ENCODE data around the gene INTS6. TPM values are rescaled to one million over a fixed set of nuclear protein-coding genes. Genes with fewer than 3 reads are reported as not detected.

Gene INTS6, protein sequence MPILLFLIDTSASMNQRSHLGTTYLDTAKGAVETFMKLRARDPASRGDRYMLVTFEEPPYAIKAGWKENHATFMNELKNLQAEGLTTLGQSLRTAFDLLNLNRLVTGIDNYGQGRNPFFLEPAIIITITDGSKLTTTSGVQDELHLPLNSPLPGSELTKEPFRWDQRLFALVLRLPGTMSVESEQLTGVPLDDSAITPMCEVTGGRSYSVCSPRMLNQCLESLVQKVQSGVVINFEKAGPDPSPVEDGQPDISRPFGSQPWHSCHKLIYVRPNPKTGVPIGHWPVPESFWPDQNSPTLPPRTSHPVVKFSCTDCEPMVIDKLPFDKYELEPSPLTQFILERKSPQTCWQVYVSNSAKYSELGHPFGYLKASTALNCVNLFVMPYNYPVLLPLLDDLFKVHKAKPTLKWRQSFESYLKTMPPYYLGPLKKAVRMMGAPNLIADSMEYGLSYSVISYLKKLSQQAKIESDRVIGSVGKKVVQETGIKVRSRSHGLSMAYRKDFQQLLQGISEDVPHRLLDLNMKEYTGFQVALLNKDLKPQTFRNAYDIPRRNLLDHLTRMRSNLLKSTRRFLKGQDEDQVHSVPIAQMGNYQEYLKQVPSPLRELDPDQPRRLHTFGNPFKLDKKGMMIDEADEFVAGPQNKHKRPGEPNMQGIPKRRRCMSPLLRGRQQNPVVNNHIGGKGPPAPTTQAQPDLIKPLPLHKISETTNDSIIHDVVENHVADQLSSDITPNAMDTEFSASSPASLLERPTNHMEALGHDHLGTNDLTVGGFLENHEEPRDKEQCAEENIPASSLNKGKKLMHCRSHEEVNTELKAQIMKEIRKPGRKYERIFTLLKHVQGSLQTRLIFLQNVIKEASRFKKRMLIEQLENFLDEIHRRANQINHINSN
- total RNA-seq: 10 to 100 TPM; 27.0 to 29.1 TPM
- long read RNA-seq, donor 1, transcript INTS6-201 (18 exons, 3,662 nt): major isoform, 5 of 14 reads
- long read RNA-seq, donor 1, partial matches to known transcripts: 3 of 14 reads
- long read RNA-seq, donor 1, other reads (novel, unspliced or antisense): 6 of 14 reads
- long read RNA-seq, donor 2, full-length matches to known transcripts: 1 of 2 reads
- long read RNA-seq, donor 2, partial matches to known transcripts: 1 of 2 reads
- long read RNA-seq, donor 2, other reads (novel, unspliced or antisense): 0 of 2 reads

DNA sequence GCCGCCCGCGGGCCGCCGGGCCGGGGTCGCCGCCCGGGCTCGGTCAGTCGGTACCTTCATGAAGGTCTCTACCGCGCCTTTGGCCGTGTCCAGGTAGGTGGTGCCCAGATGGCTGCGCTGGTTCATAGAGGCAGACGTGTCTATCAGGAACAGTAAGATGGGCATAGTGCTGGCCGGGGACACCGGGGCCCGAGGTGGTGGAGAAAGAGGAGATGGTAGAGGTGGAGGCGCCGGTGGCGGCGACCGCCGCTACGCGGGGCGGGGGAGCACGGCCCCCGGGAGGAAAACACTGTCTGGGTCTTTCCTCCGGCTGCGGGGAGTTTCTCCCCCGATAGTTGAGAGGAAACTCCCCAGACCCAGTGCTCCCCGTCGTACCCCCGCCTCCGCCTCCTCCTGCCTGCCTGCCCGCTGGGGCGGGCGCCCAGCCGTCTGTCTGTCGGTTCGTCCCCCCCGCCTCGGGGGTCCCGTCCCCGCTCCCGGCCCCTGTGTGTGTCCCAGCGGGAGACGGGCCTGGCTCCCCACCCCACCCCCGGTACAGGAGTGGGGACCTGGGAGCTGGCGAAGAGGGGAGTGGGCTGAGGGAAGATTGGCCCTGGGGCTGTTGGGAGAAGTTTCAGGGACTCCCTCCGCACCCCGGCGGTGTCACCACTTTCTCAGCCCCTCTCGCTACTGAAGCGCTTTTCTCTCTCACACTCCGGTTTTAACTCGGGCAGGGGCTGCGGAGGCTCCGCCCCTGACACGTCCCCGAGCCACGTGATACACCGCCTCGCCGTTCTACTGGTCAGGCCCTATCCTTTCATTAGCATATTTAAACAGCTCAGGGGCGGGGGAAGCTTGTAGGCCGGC lies at the start of gene INTS6:
Gene INTS6, minus strand, starts transcription at position 676 of the 846 bp plus-strand sequence. Its CDS starts 511 bp downstream, at position 165.
- intact Hi-C loops (cut with DNase I): loop anchor here in 1 of 2 donors (5.0 kb wide), 1 partner anchor 130 kb away; the partner anchor contains the start of gene WDFY2

DNA sequence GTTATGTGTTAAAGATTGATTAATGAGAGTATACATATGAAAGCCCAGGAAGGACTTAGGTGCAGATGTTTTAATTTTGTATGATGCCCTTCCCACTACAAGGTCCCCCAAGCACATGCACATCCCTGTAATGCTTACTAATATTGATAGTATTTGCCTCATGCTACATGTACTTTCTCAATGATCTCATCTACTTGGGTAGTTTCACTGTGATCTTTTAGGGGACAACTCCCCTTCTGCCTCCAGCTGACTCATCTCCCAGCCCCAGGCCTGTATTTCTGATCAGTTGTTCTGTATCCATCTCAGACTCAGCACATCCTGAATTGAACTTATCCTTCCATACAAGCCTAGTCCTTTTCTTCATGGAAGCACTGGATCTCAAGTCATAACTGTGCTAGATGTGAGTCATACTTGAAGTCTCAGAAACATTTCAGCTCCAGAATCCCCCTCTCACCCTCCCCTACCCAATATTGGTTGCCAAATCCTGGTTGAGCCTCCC lies 49.4 kb upstream of the INTS6 start:
- intact Hi-C loops (cut with DNase I): no loop called here
- no peak for DNase-seq (ENCODE audit: low spot score)

More for the DNA sequence above, at the start of gene INTS6:
- peak; percentile 100 for DNase-seq (ENCODE audit: low spot score)

DNA sequence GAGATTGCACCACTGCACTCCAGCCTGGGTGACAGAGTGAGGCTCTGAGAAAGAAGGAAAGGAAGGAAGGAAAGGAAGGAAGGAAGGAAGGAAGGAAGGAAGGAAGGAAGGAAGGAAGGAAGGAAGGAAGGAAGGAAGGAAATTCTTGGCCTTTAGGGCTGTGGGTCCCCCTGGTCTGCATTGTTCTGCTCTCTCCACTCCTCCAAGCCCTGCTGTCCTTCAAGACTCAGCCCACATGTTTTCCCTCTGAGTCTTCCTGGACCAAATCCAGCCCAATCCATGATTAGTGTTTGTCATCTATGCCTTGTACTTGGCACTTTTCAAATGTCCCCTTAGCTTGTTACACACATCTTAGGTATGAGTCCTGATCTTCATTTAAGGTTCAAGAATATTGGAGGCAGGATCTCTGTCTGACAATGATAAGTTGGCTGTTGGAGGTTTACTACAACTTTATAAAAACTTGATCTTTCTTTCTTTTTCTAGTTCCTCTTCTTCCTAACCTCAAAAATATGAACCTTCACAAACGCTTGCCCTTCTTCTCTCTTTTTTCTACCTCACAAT lies 48.8 kb upstream of the INTS6 start:
- DNase-seq (ENCODE audit: low spot score): no peak
- intact Hi-C loops (cut with DNase I): no loop called here

DNA sequence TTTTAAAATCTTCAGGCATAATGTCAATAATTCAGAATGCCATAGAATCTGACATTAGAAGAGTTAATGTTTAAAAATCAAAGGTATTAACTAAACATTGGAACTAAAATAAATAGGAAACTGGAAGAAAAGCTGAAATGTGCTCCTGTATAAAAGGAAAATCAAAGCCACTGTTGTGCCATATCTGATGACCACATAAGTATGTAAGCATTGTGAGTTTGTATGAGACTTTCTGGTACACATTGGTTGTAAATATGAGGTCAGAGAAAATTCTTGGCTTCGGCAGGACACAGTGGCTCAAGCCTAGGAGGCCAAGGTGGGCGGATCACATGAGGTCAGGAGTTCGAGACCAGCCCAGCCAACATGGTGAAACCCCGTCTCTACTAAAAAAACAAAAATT lies 48.3 kb upstream of the INTS6 start:
- intact Hi-C loops (cut with DNase I): no loop called here
- DNase-seq (ENCODE audit: low spot score): no peak

DNA sequence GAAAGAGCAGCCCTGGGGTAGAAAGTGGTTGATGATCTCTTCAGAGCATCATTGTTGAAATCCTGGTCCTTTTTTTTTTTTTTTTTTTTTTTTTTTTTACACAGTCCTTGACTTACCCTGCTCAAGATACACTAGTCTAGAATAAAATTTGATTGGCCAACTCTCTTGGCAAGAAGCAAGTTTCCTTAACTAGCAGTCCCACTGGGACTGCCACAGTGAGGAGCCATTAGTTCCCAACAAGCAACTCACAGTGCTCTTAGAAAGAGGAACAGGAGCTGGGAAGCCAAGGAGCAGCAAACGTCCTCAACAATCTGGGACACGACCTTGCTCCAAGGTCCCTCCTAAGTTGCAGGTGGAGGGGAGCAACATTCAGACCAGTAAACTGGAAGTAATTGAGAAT lies 47.9 kb upstream of the INTS6 start:
- intact Hi-C loops (cut with DNase I): no loop called here
- no peak for DNase-seq (ENCODE audit: low spot score)

DNA sequence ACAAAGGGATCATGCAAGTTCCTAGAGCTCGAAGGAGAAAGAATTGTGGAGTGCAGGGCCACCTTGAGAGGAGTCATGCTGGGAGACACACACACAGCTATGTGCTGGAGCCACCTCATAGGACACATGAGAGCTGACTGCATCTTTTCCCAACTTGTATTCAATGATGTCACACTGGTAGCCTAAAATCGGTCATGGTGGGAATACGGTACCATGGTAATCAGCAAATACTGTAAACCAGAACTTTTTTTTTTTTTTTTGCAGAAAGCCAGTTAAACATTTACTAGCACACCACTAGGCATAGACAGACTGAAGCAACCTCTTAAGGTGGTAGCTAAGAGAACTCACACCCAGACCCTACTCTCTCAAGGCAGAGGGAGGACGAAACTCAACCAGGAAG lies 47.0 kb upstream of the INTS6 start:
- DNase-seq (ENCODE audit: low spot score): no peak
- intact Hi-C loops (cut with DNase I): no loop called here

DNA sequence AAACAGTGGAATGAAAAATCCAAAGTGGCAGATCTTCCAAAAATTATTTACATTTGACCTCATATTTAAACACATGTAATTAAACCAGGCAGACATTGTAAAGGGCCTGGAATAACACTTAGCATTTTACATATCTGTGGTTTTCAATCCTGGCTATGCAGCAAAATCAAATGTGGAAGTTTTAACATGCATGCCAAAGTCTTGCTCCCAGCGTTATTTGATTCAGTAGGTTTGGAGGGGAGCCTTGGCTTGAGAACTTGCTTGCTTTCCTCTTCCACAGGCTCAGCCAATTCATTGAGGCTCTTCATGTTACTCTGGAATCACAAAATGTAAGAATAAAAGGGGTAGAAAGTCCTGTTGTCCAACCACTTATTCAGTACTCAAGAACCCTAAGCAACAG lies 42.5 kb upstream of the INTS6 start:
- no peak for DNase-seq (ENCODE audit: low spot score)
- intact Hi-C loops (cut with DNase I): no loop called here

DNA sequence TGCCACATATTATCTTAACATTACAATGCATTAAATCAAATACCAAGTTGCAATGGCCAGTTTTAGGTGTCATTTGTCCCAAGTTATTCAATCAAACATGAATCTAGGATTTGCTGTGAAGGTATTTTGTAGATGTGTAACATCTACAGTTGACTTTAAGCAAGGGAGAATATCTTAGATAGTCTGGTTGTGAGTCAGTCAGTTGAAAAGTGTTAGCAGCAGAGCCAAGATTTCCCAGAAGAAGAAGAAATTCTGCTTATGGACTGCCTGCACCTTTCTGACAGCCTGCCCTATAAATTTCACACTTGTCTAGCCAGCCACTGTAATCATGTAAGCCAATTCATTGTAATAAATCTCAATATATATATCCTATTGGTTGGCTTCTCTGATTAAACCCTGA lies 41.3 kb upstream of the INTS6 start:
- intact Hi-C loops (cut with DNase I): no loop called here
- no peak for DNase-seq (ENCODE audit: low spot score)

DNA sequence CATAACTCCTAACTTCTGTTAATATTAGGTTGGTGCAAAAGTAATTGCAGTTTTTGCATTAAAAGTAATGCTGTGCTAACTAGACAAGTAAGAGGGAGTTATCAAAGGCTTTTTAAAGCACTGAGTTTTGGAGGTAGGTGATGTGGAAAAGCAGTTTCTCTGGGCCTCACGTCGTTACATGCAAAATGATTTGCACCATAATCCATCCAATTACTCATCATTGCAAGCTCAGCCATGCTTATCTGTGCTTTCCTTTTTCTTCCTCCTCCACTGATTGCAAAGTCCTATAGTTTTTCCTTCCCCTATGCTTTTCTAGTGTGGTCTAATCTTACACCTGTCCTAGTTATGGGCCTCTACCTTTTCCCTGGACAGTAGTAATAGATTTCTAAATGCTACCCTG lies 35.4 kb upstream of the INTS6 start:
- intact Hi-C loops (cut with DNase I): no loop called here

DNA sequence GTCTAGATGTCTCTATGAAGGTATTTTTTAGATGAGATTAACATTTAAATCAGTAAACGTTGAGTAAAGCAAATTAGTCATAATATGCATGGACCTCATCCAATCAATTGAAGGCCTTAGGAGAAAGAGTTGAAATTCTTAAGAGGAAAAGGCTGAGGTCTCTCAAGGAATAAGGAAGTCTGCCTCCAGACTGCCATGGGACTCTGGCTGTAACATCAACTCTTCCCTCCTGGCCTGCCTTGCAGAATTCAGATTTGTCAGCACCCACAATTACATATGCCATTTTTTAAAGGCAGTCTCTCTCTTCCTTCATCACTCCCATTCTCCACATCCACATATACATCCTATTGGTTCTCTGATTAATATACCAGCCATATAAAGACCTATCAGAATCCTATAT lies 28.8 kb upstream of the INTS6 start:
- intact Hi-C loops (cut with DNase I): no loop called here
- DNase-seq (ENCODE audit: low spot score): no peak

More for the DNA sequence above, 35.4 kb upstream of the INTS6 start:
- no peak for DNase-seq (ENCODE audit: low spot score)

DNA sequence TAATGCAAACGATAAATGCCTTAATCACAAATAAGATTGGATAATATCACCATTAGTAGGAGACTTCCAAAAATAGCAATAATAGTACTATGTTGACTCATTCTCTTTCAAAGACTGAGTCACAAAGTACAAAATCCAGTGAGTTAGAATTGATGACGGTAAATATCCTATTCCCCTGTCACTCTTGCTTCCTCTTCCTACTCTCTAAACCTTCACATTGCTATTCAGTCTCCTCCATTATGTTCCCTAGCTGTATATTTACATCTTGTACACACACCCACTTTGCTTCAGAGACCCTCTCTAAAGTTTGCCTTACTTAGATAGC lies 26.3 kb upstream of the INTS6 start:
- intact Hi-C loops (cut with DNase I): no loop called here
- DNase-seq (ENCODE audit: low spot score): no peak

DNA sequence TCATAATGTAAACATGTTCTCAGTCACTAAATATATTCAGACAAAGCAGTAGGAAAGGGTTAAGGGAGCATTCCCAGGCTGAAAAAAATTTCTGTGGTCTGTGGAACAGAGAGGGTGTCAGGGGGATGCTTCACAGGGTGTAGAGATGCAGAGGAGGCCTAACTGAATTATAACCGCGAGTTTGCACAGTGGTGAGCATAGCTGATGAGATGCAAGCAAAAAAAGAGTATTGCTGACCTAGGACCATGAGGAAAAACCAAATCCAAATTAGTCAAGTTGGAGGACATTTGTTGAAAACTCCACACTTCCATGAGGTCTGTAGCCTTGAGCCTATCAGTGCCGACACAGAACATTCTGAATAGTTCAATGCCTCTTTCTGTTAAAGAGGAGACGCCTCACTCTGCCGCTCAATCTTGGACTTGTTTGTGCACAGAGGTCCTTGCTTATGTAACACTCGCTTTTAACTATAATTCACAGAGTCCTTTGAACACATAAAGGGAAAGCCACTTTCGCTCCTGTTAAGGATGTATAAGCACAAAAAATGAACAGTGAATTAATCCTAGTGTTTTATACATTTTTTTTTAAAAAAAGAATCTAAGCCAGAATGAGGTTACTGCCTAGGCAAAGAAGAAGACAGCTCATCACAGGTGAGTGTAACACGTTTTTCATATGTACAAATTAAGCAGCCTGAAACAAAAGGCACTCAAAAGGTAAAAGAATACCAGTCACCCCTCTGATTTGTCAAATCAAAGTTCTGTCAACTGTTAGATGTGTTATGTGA lies 25.8 kb upstream of the INTS6 start:
- no peak for DNase-seq (ENCODE audit: low spot score)
- intact Hi-C loops (cut with DNase I): no loop called here

DNA sequence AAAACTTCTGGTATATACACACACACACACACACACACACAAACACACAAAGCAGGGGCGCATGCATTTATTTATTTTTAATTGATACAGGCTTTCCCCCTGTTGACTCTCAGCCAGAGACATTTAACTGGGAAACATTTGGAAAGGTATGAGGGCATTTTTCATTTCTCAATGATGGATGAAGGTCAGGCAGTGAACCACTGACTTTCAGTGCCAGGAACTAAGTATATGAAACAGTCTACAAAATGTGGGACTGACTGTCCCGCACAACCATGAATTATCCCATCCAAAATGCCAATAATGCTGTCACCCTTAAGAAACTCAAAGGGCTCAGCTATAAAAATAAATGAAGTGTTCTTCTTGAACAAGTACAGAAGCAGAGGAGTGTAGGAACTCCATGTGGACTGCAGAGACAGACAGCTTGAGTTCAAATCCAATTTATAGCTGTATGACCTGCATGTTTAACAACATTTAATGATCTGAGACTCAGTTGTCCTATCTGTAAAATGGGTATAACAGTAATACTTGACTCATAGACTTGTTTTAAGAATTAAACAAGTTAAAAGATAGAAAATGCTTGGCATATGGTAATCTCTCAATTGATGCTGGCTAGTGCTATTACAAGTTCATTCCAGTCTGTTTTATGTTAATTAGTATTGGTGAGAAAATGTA lies 25.0 kb upstream of the INTS6 start:
- intact Hi-C loops (cut with DNase I): no loop called here
- no peak for DNase-seq (ENCODE audit: low spot score)

DNA sequence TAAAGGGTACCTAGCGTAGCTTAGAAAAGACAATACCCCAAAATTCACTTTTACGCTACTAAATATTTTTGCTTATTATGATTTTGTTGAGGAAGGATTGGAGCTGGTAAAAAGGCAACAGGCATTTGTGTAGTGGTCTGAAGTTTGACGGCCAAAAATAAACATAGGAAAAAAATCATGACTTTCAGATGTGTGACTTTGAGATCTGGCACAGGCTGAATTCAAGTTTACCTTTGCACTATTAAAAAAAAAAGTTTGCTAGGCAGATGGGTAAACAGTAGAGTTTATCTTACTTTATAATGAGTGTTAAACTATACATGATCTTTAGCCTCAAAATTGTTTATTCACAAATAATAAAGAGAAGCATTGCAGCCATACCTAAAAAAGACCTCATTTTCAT lies 24.3 kb upstream of the INTS6 start:
- intact Hi-C loops (cut with DNase I): no loop called here
- DNase-seq (ENCODE audit: low spot score): no peak

DNA sequence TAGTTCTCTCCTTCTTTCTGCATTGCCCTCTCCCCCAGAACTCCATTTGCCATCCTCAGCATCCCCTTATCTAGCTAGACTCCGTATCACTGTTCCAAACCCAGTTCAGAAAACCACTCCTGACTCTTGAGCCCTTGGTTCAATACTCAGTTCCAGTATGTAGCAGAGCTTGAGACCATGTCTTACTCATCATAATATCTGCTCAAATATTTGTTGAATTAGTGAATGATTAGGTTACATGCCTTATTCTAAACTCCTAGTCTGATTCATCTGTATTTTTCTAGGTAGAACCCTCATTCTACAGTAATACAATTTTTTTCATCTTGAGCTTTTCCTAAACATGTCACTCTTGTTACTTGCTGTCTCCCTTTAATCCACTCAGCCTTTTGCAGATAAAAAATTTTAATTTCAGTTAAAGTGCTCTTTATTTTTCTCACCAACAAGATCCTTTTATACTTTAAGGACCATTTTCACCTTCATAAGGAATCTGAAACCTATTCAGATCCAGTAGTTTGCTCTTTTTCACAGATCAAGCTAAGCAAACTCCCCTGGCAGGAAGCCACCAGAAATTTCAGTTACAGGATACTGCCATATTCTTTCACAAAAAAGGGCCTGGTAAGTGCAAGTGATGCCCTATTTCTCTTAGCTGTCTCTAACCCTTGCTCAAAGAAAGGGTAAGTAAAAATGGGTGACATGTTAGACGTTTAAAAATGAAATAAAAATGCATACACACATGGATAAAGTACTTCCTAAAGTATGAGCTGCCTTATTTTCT lies 23.1 kb upstream of the INTS6 start:
- DNase-seq (ENCODE audit: low spot score): no peak
- intact Hi-C loops (cut with DNase I): no loop called here

DNA sequence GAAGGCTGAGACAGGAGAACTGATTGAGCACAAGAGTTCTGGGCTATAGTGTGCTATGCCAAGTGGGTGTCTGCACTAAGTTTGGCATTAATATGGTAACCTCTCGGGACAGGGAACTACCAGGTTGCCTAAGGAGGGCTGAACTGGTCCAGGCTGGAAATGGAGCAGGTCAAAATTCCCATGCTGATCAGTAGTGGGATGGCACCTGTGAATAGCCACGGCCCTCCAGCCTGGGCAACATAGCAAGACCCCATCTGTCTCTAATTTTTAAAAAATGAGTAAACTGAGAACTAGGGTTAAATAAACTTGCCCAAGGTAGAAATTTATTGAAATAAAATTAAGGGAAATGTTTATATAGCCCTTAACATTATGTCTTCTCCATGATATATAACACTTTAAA lies 17.0 kb upstream of the INTS6 start:
- intact Hi-C loops (cut with DNase I): no loop called here

DNA sequence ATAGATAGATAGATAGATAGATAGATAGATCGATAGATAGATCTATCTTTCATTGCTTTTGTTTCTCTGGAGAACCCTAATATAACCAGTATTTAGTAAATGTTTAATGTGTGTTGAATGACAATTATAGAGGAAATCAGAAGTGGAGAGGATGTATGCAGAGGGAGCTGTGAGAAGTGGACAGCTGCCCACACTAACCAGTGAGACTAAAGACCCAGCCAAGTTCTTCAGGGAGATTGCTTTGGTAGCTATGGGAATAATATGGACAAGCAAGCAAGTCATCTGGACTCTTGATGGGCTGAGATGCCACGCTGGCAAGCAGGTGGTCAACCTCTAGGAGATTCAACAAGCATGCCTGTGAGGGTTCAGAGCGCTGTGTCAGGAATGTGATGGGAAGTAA lies 14.9 kb upstream of the INTS6 start:
- intact Hi-C loops (cut with DNase I): no loop called here
- no peak for DNase-seq (ENCODE audit: low spot score)

More for the DNA sequence above, 17.0 kb upstream of the INTS6 start:
- DNase-seq (ENCODE audit: low spot score): no peak

All from posterior vena cava (tissue), 2 donors.